HepG2 (cell line): Measurements from ENCODE around the gene TMCO6. TPM values are rescaled to one million over a fixed set of nuclear protein-coding genes. Genes with fewer than 3 reads are reported as not detected.

Experiments used
- AGO1 ChIP-seq: fragments of 200-400 bp; formaldehyde crosslinking; IDR thresholded peaks from 2 replicates; pipeline ENCODE4 v1.6.1; 2017; ENCODE audit warnings: mild to moderate bottlenecking, low read depth, low read length, moderate library complexity; ENCODE audit not compliant: poor library complexity, severe bottlenecking
- FOXK2 ChIP-seq: fragments of 450-650 bp; IDR thresholded peaks from 2 replicates; pipeline ENCODE4 v1.6.1; 2016
- GPN1 ChIP-seq: sonication (generic); formaldehyde crosslinking; IDR thresholded peaks from 2 replicates; pipeline ENCODE4 v1.5.1; 2020; ENCODE audit warnings: missing genetic modification reagents, borderline replicate concordance
- HNF4A ChIP-seq: sonication (generic); formaldehyde crosslinking; IDR thresholded peaks from 2 replicates; pipeline ENCODE4 v1.4.0; 2020; ENCODE audit warnings: missing genetic modification reagents
- NFE2L2 ChIP-seq: fragments of 150-350 bp; IDR thresholded peaks from 2 replicates; pipeline ENCODE4 v1.6.1; 2014; ENCODE audit warnings: low read length
- NKX3-1 ChIP-seq: sonication (generic); formaldehyde crosslinking; IDR thresholded peaks from 2 replicates; pipeline ENCODE4 v1.5.0; 2020; ENCODE audit warnings: missing genetic modification reagents
- NPAS2 ChIP-seq: sonication (generic); formaldehyde crosslinking; IDR thresholded peaks from 2 replicates; pipeline ENCODE4 v1.8.0; 2022; ENCODE audit warnings: mild to moderate bottlenecking, missing genetic modification reagents, borderline replicate concordance
- TAF1 ChIP-seq: sonication (generic); formaldehyde crosslinking; IDR thresholded peaks from 2 replicates; pipeline ENCODE4 v1.4.0; 2020; ENCODE audit warnings: missing genetic modification reagents
- TRIM24 ChIP-seq: sonication (generic); formaldehyde crosslinking; IDR thresholded peaks from 2 replicates; pipeline ENCODE4 v1.8.0; 2022; ENCODE audit warnings: mild to moderate bottlenecking, missing genetic modification reagents
- ZNF3 ChIP-seq: IDR thresholded peaks from 2 replicates; pipeline ENCODE4 v1.7.0; 2017; ENCODE audit warnings: inconsistent platforms
- ZNF337 ChIP-seq: sonication (generic); formaldehyde crosslinking; IDR thresholded peaks from 2 replicates; pipeline ENCODE4 v1.5.1; 2020; ENCODE audit warnings: missing genetic modification reagents, low read depth, mild to moderate bottlenecking, borderline replicate concordance
- ZNF430 ChIP-seq: sonication (generic); formaldehyde crosslinking; IDR thresholded peaks from 2 replicates; pipeline ENCODE4 v1.9.0; 2021; ENCODE audit warnings: mild to moderate bottlenecking, missing genetic modification reagents
- ZNF563 ChIP-seq: sonication (generic); formaldehyde crosslinking; IDR thresholded peaks from 2 replicates; pipeline ENCODE4 v1.8.0; 2022; ENCODE audit warnings: mild to moderate bottlenecking, moderate library complexity, missing genetic modification reagents
- ZNF720 ChIP-seq: sonication (generic); formaldehyde crosslinking; IDR thresholded peaks from 2 replicates; pipeline ENCODE4 v1.4.0; 2020; ENCODE audit warnings: missing genetic modification reagents
- ZNF83 ChIP-seq: sonication (generic); formaldehyde crosslinking; IDR thresholded peaks from 2 replicates; pipeline ENCODE4 v1.4.0; 2020; ENCODE audit warnings: missing genetic modification reagents, mild to moderate bottlenecking, borderline replicate concordance
- ZNF879 ChIP-seq: sonication (generic); formaldehyde crosslinking; IDR thresholded peaks from 2 replicates; pipeline ENCODE4 v1.8.1; 2023; ENCODE audit warnings: missing genetic modification reagents
- ZSCAN31 ChIP-seq: sonication (generic); formaldehyde crosslinking; IDR thresholded peaks from 2 replicates; pipeline ENCODE4 v1.5.0; 2020; ENCODE audit warnings: low read depth, mild to moderate bottlenecking, missing genetic modification reagents
- polyA plus RNA-seq, 8 experiments: library from polyadenylated mRNA; depleted of rRNA in 3 of 8; stranded (reverse) in 7 of 8; unstranded in 1 of 8; fragments of >200 nt; fragmentation: Illumina TruSeq in 4 of 8; extraction: Trizol in 4 of 8; gene quantifications; 2 replicates each; pipeline versions ENCODE4 v1.2.1 to v1.2.3, GENCODE V29; 2011 to 2016; ENCODE audit warnings: low read depth in 4 of 8, missing spikeins in 1 of 8, mixed read lengths in 1 of 8; ENCODE audit not compliant: insufficient read depth in 1 of 8
- total RNA-seq, 5 experiments: library from RNA; depleted of rRNA; stranded (reverse); fragments of >200 nt; fragmentation: Illumina TruSeq; extraction: Trizol; gene quantifications; 2 replicates each; pipeline ENCODE4 v1.2.3, GENCODE V29; 2016; ENCODE audit warnings: low read depth in 1 of 5
- TF ChIP-seq, protein P1 (sequence below): sonication (generic); formaldehyde crosslinking; IDR thresholded peaks from 2 replicates; pipeline ENCODE4 v1.4.0; 2020; ENCODE audit warnings: mild to moderate bottlenecking, missing genetic modification reagents
- TF ChIP-seq, protein P2 (sequence below): sonication (generic); formaldehyde crosslinking; IDR thresholded peaks from 2 replicates; pipeline ENCODE4 v1.9.0; 2022; ENCODE audit warnings: missing genetic modification reagents, mild to moderate bottlenecking, borderline replicate concordance
- TF ChIP-seq, protein P3 (sequence below): sonication (generic); formaldehyde crosslinking; IDR thresholded peaks from 2 replicates; pipeline ENCODE4 v1.5.0; 2020; ENCODE audit warnings: missing genetic modification reagents
- TF ChIP-seq, protein P4 (sequence below): sonication (generic); formaldehyde crosslinking; IDR thresholded peaks from 2 replicates; pipeline ENCODE4 v1.4.0; 2020; ENCODE audit warnings: mild to moderate bottlenecking, missing genetic modification reagents
- TF ChIP-seq, protein P5 (sequence below): sonication (generic); formaldehyde crosslinking; IDR thresholded peaks from 2 replicates; pipeline ENCODE4 v1.5.0; 2020; ENCODE audit warnings: missing genetic modification reagents, mild to moderate bottlenecking, borderline replicate concordance
- TF ChIP-seq, protein P6 (sequence below): sonication (generic); formaldehyde crosslinking; conservative IDR thresholded peaks from 2 replicates; pipeline ENCODE4 v1.4.0; 2020; ENCODE audit warnings: mild to moderate bottlenecking, missing genetic modification reagents, moderate library complexity

Gene TMCO6
- total and polyA plus RNA-seq, 2 of the 13 experiments (the other 11 are each of a cell fraction or from before 2014, with no cell fraction given) = 16.6 to 28.2 TPM

DNA sequence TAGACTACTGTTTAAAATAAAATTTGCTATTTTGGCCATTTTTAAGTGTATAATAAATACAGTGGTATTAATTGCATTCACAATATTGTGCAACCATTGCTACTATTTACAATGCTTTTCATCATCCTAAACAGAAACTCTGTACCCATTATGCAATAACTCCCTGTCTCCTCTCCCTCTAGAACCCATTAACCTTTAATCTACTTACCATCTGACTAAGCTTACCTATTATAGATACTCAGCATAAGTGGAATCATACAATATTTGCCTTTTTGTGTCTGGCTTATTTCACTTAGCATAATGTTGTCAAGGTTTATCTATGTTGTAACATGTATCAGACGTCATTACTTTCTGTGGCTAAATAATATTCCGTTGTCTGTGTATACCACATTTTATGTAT is 32.2 kb upstream of the TMCO6 start (continued):
- TF ChIP-seq, protein P1, sequence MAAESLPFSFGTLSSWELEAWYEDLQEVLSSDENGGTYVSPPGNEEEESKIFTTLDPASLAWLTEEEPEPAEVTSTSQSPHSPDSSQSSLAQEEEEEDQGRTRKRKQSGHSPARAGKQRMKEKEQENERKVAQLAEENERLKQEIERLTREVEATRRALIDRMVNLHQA (CRISPR knock-in tag) = peak; percentile 86; the same call in 1 of the 2 replicates
- TF ChIP-seq, protein P2, sequence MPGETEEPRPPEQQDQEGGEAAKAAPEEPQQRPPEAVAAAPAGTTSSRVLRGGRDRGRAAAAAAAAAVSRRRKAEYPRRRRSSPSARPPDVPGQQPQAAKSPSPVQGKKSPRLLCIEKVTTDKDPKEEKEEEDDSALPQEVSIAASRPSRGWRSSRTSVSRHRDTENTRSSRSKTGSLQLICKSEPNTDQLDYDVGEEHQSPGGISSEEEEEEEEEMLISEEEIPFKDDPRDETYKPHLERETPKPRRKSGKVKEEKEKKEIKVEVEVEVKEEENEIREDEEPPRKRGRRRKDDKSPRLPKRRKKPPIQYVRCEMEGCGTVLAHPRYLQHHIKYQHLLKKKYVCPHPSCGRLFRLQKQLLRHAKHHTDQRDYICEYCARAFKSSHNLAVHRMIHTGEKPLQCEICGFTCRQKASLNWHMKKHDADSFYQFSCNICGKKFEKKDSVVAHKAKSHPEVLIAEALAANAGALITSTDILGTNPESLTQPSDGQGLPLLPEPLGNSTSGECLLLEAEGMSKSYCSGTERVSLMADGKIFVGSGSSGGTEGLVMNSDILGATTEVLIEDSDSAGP (CRISPR knock-in tag) = no peak
- no peak for TF ChIP-seq AGO1
- TF ChIP-seq, protein P3, sequence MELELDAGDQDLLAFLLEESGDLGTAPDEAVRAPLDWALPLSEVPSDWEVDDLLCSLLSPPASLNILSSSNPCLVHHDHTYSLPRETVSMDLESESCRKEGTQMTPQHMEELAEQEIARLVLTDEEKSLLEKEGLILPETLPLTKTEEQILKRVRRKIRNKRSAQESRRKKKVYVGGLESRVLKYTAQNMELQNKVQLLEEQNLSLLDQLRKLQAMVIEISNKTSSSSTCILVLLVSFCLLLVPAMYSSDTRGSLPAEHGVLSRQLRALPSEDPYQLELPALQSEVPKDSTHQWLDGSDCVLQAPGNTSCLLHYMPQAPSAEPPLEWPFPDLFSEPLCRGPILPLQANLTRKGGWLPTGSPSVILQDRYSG (CRISPR knock-in tag) = no peak
- no peak; the same call in 1 of the 2 replicates for TF ChIP-seq NKX3-1 (CRISPR knock-in tag)
- TF ChIP-seq ZNF563 (CRISPR knock-in tag) = no peak
- no peak for TF ChIP-seq NFE2L2
- no peak for TF ChIP-seq ZNF879 (CRISPR knock-in tag)
- TF ChIP-seq ZSCAN31 = no peak
- TF ChIP-seq TRIM24 (CRISPR knock-in tag) = no peak
- no peak for TF ChIP-seq ZNF720 (CRISPR knock-in tag)
- no peak for TF ChIP-seq ZNF3
- no peak for TF ChIP-seq ZNF83 (CRISPR knock-in tag)
- TF ChIP-seq FOXK2 = no peak
- no peak for TF ChIP-seq GPN1 (CRISPR knock-in tag)
- TF ChIP-seq, protein P4, sequence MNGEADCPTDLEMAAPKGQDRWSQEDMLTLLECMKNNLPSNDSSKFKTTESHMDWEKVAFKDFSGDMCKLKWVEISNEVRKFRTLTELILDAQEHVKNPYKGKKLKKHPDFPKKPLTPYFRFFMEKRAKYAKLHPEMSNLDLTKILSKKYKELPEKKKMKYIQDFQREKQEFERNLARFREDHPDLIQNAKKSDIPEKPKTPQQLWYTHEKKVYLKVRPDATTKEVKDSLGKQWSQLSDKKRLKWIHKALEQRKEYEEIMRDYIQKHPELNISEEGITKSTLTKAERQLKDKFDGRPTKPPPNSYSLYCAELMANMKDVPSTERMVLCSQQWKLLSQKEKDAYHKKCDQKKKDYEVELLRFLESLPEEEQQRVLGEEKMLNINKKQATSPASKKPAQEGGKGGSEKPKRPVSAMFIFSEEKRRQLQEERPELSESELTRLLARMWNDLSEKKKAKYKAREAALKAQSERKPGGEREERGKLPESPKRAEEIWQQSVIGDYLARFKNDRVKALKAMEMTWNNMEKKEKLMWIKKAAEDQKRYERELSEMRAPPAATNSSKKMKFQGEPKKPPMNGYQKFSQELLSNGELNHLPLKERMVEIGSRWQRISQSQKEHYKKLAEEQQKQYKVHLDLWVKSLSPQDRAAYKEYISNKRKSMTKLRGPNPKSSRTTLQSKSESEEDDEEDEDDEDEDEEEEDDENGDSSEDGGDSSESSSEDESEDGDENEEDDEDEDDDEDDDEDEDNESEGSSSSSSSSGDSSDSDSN (CRISPR knock-in tag) = no peak
- TF ChIP-seq, protein P5, sequence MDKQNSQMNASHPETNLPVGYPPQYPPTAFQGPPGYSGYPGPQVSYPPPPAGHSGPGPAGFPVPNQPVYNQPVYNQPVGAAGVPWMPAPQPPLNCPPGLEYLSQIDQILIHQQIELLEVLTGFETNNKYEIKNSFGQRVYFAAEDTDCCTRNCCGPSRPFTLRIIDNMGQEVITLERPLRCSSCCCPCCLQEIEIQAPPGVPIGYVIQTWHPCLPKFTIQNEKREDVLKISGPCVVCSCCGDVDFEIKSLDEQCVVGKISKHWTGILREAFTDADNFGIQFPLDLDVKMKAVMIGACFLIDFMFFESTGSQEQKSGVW (CRISPR knock-in tag) = no peak
- TF ChIP-seq TAF1 (CRISPR knock-in tag) = no peak
- TF ChIP-seq ZNF430 (CRISPR knock-in tag) = no peak
- no peak for TF ChIP-seq NPAS2
- TF ChIP-seq, protein P6, sequence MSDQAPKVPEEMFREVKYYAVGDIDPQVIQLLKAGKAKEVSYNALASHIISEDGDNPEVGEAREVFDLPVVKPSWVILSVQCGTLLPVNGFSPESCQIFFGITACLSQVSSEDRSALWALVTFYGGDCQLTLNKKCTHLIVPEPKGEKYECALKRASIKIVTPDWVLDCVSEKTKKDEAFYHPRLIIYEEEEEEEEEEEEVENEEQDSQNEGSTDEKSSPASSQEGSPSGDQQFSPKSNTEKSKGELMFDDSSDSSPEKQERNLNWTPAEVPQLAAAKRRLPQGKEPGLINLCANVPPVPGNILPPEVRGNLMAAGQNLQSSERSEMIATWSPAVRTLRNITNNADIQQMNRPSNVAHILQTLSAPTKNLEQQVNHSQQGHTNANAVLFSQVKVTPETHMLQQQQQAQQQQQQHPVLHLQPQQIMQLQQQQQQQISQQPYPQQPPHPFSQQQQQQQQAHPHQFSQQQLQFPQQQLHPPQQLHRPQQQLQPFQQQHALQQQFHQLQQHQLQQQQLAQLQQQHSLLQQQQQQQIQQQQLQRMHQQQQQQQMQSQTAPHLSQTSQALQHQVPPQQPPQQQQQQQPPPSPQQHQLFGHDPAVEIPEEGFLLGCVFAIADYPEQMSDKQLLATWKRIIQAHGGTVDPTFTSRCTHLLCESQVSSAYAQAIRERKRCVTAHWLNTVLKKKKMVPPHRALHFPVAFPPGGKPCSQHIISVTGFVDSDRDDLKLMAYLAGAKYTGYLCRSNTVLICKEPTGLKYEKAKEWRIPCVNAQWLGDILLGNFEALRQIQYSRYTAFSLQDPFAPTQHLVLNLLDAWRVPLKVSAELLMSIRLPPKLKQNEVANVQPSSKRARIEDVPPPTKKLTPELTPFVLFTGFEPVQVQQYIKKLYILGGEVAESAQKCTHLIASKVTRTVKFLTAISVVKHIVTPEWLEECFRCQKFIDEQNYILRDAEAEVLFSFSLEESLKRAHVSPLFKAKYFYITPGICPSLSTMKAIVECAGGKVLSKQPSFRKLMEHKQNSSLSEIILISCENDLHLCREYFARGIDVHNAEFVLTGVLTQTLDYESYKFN (CRISPR knock-in tag) = peak; percentile 83
- no peak for TF ChIP-seq ZNF337 (CRISPR knock-in tag)
- TF ChIP-seq HNF4A (CRISPR knock-in tag) = peak; percentile 95
